SK-N-SH (cell line): ENCODE results near the gene C15orf40. TPM values are rescaled to one million over a fixed set of nuclear protein-coding genes. Genes with fewer than 3 reads are reported as not detected.
"Not testable (repeated sequence)": the region's sequence is repeated elsewhere in the genome, so short reads cannot be mapped to it uniquely, and the experiment has no call there.

Experiments used
- CTCF ChIA-PET: fragments of 300-600, 350-600 bp; formaldehyde crosslinking; extraction: SDS; loops from one replicate; lab custom pipeline; 2021; lab: Yijun Ruan, JAX
- POLR2A ChIA-PET: fragments of 350-600 bp; sonication (Branson Sonifier 250); formaldehyde crosslinking; extraction: SDS; loops from one replicate; lab custom pipeline; 2020; ENCODE audit warnings: antibody characterized with exemption, inconsistent platforms; lab: Yijun Ruan, JAX
- DNase-seq: peaks from one replicate; pipeline ENCODE4 v3.0.0; 2012
- H2AFZ ChIP-seq: fragments of 200-600 bp; sonication (generic); 2 replicates; pipeline ENCODE4 v1.8.1; 2016; ENCODE audit warnings: antibody characterized with exemption, mild to moderate bottlenecking, low read depth
- H3F3A ChIP-seq: fragments of 200-600 bp; sonication (generic); replicated peaks from 2 replicates; pipeline ENCODE3; 2016; ENCODE audit warnings: antibody characterized with exemption, mild to moderate bottlenecking; ENCODE audit not compliant: insufficient read depth
- H3K27ac ChIP-seq, 2 experiments: fragments of 200-500 bp in 1 of 2; fragments of 200-600 bp in 1 of 2; sonication (Bioruptor generic) in 1 of 2; sonication (generic), shearing (Covaris generic) in 1 of 2; 2 replicates each; pipeline versions ENCODE4 v1.5.1 to v1.6.1; 2014 to 2016; ENCODE audit warnings: low read depth in 2 of 2, inconsistent platforms in 1 of 2, low read length in 1 of 2, mild to moderate bottlenecking in 1 of 2, mixed read lengths in 1 of 2
- H3K27me3 ChIP-seq: fragments of 200-600 bp; sonication (generic), shearing (Covaris generic); 2 replicates; pipeline ENCODE4 v1.6.1; 2016; ENCODE audit warnings: mixed run types; ENCODE audit not compliant: insufficient read depth
- H3K36me3 ChIP-seq, 2 experiments: fragments of 200-500 bp in 1 of 2; fragments of 200-600 bp in 1 of 2; sonication (Bioruptor generic) in 1 of 2; sonication (generic) in 1 of 2; replicated peaks in 1 of 2; 2 replicates each; pipeline versions ENCODE3 to v1.5.1; 2014 to 2016; ENCODE audit warnings: low read length in 1 of 2, mild to moderate bottlenecking in 1 of 2; ENCODE audit not compliant: insufficient read depth in 2 of 2, control insufficient read depth in 1 of 2
- H3K4me1 ChIP-seq, 2 experiments: fragments of 200-500 bp in 1 of 2; fragments of 200-600 bp in 1 of 2; sonication (Bioruptor generic) in 1 of 2; sonication (generic), shearing (Covaris generic) in 1 of 2; 2 replicates each; pipeline versions ENCODE4 v1.5.1 to v1.6.1; 2014 to 2016; ENCODE audit warnings: low read depth in 1 of 2, low read length in 1 of 2, mixed run types in 1 of 2; ENCODE audit not compliant: insufficient read depth in 2 of 2, control insufficient read depth in 1 of 2
- H3K4me2 ChIP-seq: fragments of 200-600 bp; sonication (generic), shearing (Covaris generic); 2 replicates; pipeline ENCODE4 v1.6.1; 2017; ENCODE audit warnings: mixed run types
- H3K4me3 ChIP-seq, 2 experiments: fragments of 200-500 bp in 1 of 2; fragments of 200-600 bp in 1 of 2; sonication (Bioruptor generic) in 1 of 2; sonication (generic), shearing (Covaris generic) in 1 of 2; 2 replicates each; pipeline versions ENCODE4 v1.5.1 to v1.8.1; 2014 to 2016; ENCODE audit warnings: low read depth in 2 of 2, inconsistent platforms in 1 of 2, low read length in 1 of 2, mild to moderate bottlenecking in 1 of 2, mixed read lengths in 1 of 2, moderate library complexity in 1 of 2
- H3K79me2 ChIP-seq: fragments of 200-600 bp; sonication (generic); 2 replicates; pipeline ENCODE4 v1.8.1; 2017; ENCODE audit warnings: mild to moderate bottlenecking; ENCODE audit not compliant: insufficient read depth
- H3K9ac ChIP-seq: fragments of 200-600 bp; sonication (generic); 2 replicates; pipeline ENCODE4 v1.6.1; 2017; ENCODE audit warnings: mixed run types
- H3K9me2 ChIP-seq: fragments of 200-600 bp; sonication (generic); 2 replicates; pipeline ENCODE4 v1.6.1; 2017; ENCODE audit warnings: mixed run types
- H3K9me3 ChIP-seq: fragments of 200-600 bp; sonication (generic); 2 replicates; pipeline ENCODE4 v1.6.1; 2017; ENCODE audit warnings: mixed run types, mild to moderate bottlenecking, moderate library complexity
- H4K20me1 ChIP-seq: fragments of 200-600 bp; sonication (generic); 2 replicates; pipeline ENCODE4 v1.6.1; 2017; ENCODE audit warnings: mild to moderate bottlenecking, mixed run types; ENCODE audit not compliant: insufficient read depth
- CHD2 ChIP-seq: fragments of 150-350 bp; IDR thresholded peaks from 2 replicates; pipeline ENCODE4 v1.6.1; 2018; ENCODE audit warnings: low read length; ENCODE audit not compliant: partially characterized antibody
- ELF1 ChIP-seq: IDR thresholded peaks from 2 replicates; pipeline ENCODE4 v1.4.0; 2012
- EP300 ChIP-seq, 2 experiments: IDR thresholded peaks; 2 replicates each; pipeline versions ENCODE4 v1.4.0 to v1.6.1; 2012; ENCODE audit warnings: borderline replicate concordance in 1 of 2, low read depth in 1 of 2, low read length in 1 of 2
- FOSL2 ChIP-seq: IDR thresholded peaks from 2 replicates; pipeline ENCODE4 v1.4.0; 2012; ENCODE audit warnings: low read depth, mild to moderate bottlenecking, moderate library complexity, borderline replicate concordance
- GABPA ChIP-seq: IDR thresholded peaks from 2 replicates; pipeline ENCODE4 v1.4.0; 2012; ENCODE audit warnings: low read depth, mild to moderate bottlenecking
- JUND ChIP-seq: IDR thresholded peaks from 2 replicates; pipeline ENCODE4 v1.4.0; 2012
- RAD21 ChIP-seq: IDR thresholded peaks from 2 replicates; pipeline ENCODE4 v1.6.1; 2012; ENCODE audit warnings: mild to moderate bottlenecking, low read length
- RFX5 ChIP-seq: IDR thresholded peaks from 2 replicates; pipeline ENCODE4 v1.6.1; 2012; ENCODE audit warnings: mild to moderate bottlenecking, improper control_type of control experiment, low read length
- SMC3 ChIP-seq: IDR thresholded peaks from 2 replicates; pipeline ENCODE4 v1.6.1; 2012; ENCODE audit warnings: low read depth, low read length, improper control_type of control experiment
- TAF1 ChIP-seq: IDR thresholded peaks from 2 replicates; pipeline ENCODE4 v1.6.1; 2012; ENCODE audit warnings: low read depth, mild to moderate bottlenecking, low read length, moderate library complexity, borderline replicate concordance
- TEAD4 ChIP-seq: IDR thresholded peaks from 2 replicates; pipeline ENCODE4 v1.4.0; 2012; ENCODE audit warnings: mild to moderate bottlenecking, borderline replicate concordance; ENCODE audit not compliant: insufficient read depth
- WGBS: methylation state at CpG from one replicate; pipeline ENCODE4 v1.1.6; 2017; ENCODE audit warnings: low lambda C conversion rate; 5-methylcytosine and 5-hydroxymethylcytosine counted together
- polyA plus RNA-seq, 3 experiments: library from polyadenylated mRNA; depleted of rRNA; stranded (reverse); fragments of >200 nt; gene quantifications; 2 replicates each; pipeline ENCODE4 v1.2.3, GENCODE V29; 2012
- TF ChIP-seq, protein P1 (sequence below): IDR thresholded peaks from 2 replicates; pipeline ENCODE4 v1.4.0; 2012; ENCODE audit warnings: low read depth, borderline replicate concordance
- TF ChIP-seq, protein P2 (sequence below): IDR thresholded peaks from 2 replicates; pipeline ENCODE4 v1.6.1; 2012; ENCODE audit warnings: mild to moderate bottlenecking, low read depth, low read length, moderate library complexity
- TF ChIP-seq, protein P3 (sequence below): fragments of 200-600 bp; sonication (generic); IDR thresholded peaks from 2 replicates; pipeline ENCODE4 v1.6.1; 2017; ENCODE audit warnings: antibody characterized with exemption, mild to moderate bottlenecking, moderate library complexity
- TF ChIP-seq, protein P4 (sequence below): fragments of 150-350 bp; IDR thresholded peaks from 2 replicates; pipeline ENCODE4 v1.6.1; 2017; ENCODE audit warnings: antibody characterized with exemption, low read length, low read depth, borderline replicate concordance

The C15orf40 gene
- polyA plus RNA-seq, 1 of the 3 experiments (the other 2 are of a cell fraction) = 44.1 TPM

DNA sequence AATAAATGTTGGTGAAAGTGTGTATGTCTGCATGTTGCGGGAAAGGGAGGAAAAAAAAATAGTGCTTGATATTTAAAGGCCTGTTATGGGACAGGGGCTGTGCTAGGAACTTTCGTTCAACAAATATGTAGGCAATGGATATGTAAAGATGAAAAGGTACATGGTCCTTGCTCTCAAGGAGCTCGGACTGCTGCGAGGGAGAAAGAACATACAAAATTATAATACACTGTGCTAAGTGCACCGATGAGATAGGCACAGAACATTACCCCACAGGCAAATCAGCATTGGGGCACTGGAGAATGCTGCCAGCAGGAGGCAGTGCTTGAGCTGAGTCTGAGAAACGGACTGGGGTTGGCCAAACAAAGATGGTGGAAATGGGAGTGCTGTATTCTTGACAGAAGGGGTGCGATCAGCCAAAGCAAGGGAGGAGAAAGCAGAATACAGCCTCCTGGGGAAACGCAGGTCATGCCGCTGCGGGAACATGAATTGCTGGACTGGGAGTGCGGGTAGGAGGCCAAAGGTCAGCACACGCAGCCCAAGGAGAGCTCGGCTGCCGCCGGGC is 649 bp downstream of the C15orf40 start (continued):
- TF ChIP-seq SMC3 (peak; percentile 76), RFX5 (no peak), FOSL2 (no peak), RAD21 (peak; percentile 72), EP300 (IDR thresholded peaks at IDR 0.05; ENCODE audit: borderline replicate concordance in 1 of 2, low read depth in 1 of 2, low read length in 1 of 2) (no peak), TEAD4 (no peak), JUND (no peak), GABPA (no peak), TAF1 (no peak), CHD2 (peak; percentile 39), ELF1 (no peak)
- TF ChIP-seq, protein P1, sequence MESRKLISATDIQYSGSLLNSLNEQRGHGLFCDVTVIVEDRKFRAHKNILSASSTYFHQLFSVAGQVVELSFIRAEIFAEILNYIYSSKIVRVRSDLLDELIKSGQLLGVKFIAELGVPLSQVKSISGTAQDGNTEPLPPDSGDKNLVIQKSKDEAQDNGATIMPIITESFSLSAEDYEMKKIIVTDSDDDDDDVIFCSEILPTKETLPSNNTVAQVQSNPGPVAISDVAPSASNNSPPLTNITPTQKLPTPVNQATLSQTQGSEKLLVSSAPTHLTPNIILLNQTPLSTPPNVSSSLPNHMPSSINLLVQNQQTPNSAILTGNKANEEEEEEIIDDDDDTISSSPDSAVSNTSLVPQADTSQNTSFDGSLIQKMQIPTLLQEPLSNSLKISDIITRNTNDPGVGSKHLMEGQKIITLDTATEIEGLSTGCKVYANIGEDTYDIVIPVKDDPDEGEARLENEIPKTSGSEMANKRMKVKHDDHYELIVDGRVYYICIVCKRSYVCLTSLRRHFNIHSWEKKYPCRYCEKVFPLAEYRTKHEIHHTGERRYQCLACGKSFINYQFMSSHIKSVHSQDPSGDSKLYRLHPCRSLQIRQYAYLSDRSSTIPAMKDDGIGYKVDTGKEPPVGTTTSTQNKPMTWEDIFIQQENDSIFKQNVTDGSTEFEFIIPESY = no peak
- TF ChIP-seq, protein P2, sequence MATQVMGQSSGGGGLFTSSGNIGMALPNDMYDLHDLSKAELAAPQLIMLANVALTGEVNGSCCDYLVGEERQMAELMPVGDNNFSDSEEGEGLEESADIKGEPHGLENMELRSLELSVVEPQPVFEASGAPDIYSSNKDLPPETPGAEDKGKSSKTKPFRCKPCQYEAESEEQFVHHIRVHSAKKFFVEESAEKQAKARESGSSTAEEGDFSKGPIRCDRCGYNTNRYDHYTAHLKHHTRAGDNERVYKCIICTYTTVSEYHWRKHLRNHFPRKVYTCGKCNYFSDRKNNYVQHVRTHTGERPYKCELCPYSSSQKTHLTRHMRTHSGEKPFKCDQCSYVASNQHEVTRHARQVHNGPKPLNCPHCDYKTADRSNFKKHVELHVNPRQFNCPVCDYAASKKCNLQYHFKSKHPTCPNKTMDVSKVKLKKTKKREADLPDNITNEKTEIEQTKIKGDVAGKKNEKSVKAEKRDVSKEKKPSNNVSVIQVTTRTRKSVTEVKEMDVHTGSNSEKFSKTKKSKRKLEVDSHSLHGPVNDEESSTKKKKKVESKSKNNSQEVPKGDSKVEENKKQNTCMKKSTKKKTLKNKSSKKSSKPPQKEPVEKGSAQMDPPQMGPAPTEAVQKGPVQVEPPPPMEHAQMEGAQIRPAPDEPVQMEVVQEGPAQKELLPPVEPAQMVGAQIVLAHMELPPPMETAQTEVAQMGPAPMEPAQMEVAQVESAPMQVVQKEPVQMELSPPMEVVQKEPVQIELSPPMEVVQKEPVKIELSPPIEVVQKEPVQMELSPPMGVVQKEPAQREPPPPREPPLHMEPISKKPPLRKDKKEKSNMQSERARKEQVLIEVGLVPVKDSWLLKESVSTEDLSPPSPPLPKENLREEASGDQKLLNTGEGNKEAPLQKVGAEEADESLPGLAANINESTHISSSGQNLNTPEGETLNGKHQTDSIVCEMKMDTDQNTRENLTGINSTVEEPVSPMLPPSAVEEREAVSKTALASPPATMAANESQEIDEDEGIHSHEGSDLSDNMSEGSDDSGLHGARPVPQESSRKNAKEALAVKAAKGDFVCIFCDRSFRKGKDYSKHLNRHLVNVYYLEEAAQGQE = 0 out of 2 replicates have a peak, but pooled peaks have one; percentile 21
- TF ChIP-seq, protein P3, sequence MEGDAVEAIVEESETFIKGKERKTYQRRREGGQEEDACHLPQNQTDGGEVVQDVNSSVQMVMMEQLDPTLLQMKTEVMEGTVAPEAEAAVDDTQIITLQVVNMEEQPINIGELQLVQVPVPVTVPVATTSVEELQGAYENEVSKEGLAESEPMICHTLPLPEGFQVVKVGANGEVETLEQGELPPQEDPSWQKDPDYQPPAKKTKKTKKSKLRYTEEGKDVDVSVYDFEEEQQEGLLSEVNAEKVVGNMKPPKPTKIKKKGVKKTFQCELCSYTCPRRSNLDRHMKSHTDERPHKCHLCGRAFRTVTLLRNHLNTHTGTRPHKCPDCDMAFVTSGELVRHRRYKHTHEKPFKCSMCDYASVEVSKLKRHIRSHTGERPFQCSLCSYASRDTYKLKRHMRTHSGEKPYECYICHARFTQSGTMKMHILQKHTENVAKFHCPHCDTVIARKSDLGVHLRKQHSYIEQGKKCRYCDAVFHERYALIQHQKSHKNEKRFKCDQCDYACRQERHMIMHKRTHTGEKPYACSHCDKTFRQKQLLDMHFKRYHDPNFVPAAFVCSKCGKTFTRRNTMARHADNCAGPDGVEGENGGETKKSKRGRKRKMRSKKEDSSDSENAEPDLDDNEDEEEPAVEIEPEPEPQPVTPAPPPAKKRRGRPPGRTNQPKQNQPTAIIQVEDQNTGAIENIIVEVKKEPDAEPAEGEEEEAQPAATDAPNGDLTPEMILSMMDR = peak; percentile 93
- TF ChIP-seq, protein P4, sequence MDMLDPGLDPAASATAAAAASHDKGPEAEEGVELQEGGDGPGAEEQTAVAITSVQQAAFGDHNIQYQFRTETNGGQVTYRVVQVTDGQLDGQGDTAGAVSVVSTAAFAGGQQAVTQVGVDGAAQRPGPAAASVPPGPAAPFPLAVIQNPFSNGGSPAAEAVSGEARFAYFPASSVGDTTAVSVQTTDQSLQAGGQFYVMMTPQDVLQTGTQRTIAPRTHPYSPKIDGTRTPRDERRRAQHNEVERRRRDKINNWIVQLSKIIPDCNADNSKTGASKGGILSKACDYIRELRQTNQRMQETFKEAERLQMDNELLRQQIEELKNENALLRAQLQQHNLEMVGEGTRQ = no peak
- TF ChIP-seq, all 33 proteins: peak for 8

DNA sequence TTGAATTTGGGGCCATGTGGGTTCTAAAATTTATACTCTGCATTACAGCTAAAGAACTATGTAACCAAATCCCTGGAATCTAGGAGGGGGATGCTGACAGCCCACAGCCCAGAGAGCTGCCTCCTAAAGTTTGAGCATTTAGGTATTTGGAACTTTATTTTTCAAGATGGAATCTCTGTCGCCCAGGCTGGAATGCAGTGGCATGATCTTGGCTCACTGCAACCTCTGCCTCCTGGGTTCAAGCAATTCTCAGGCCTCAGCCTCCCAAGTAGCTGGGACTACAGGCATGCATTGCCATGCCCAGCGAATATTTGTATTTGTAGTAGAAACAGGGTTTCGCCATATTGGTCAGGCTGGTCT is 10.8 kb downstream of the C15orf40 start:
- 74% methylated on average over 3 of the region's 3 CpGs for WGBS
- H3K79me2 ChIP-seq, H3K27ac ChIP-seq, H3K27me3 ChIP-seq, H4K20me1 ChIP-seq, H3K9ac ChIP-seq, H3K9me2 ChIP-seq, H3K4me2 ChIP-seq, DNase-seq, H3K4me1 ChIP-seq, POLR2A ChIA-PET, H2AFZ ChIP-seq, H3F3A ChIP-seq, H3K9me3 ChIP-seq: not testable (repeated sequence)
- CTCF ChIA-PET = interaction anchor here (0.7 to 3.9 kb wide), 25 partner anchors 10 to 470 kb away, joined by 3 to 64 read pairs (median 4); partner anchors contain the start of genes C15orf40, RAMAC, RPS17 and WHAMM
- H3K4me3 ChIP-seq = peak overlapping the region in 1 of 2 experiments; percentile 27; a peak in 1 of 4 replicates
- peaks cover 9 to 14% of the 10 kb centered on the region in 2 experiments for H3K36me3 ChIP-seq
